HG03558 (cell line): ENCODE data around the gene TRMT2A.
"Not testable (repeated sequence)": the region's sequence is repeated elsewhere in the genome, so short reads cannot be mapped to it uniquely, and the experiment has no call there.

Experiments
- ATAC-seq: cut with Tn5 transposase; IDR thresholded peaks from one replicate; pipeline ENCODE4 v1.9.1; 2021; ENCODE audit warnings: moderate number of reproducible peaks; ENCODE audit not compliant: unreplicated experiment; ENCODE audit errors: extremely low read depth

Gene TRMT2A

GRCh38 chr22:20116951-20117632 lies at the start of gene TRMT2A:
TSS of gene TRMT2A (minus strand) at chr22:20117226. CDS start at chr22:20116906, 320 bp downstream.
- ATAC-seq = peak; percentile 52

- ATAC-seq = no peak
These were observed 49.7 kb upstream of the TRMT2A start for GRCh38 chr22:20166703-20167102.

GRCh38 chr22:20165913-20166312 lies 48.9 kb upstream of the TRMT2A start:
- no peak for ATAC-seq

GRCh38 chr22:20165421-20165820 lies 48.4 kb upstream of the TRMT2A start:
- no peak for ATAC-seq

- no peak for ATAC-seq
These were observed 47.8 kb upstream of the TRMT2A start for GRCh38 chr22:20164863-20165262.

- ATAC-seq = no peak
These were observed 43.0 kb upstream of the TRMT2A start for GRCh38 chr22:20160041-20160440.

GRCh38 chr22:20159531-20159930 lies 42.5 kb upstream of the TRMT2A start:
- not testable (repeated sequence) for ATAC-seq

- no peak for ATAC-seq
These were observed 42.0 kb upstream of the TRMT2A start for GRCh38 chr22:20159076-20159475.

- no peak for ATAC-seq
These were observed 41.5 kb upstream of the TRMT2A start for GRCh38 chr22:20158391-20159036.

GRCh38 chr22:20157430-20158183 lies 40.6 kb upstream of the TRMT2A start:
- ATAC-seq = no peak

- ATAC-seq = no peak
These were observed 39.8 kb upstream of the TRMT2A start for GRCh38 chr22:20156611-20157429.

GRCh38 chr22:20156042-20156389 lies 39.0 kb upstream of the TRMT2A start:
- ATAC-seq = no peak

GRCh38 chr22:20155330-20156041 lies 38.5 kb upstream of the TRMT2A start:
- ATAC-seq = no peak

- no peak for ATAC-seq
These were observed 37.7 kb upstream of the TRMT2A start for GRCh38 chr22:20154602-20155187.

GRCh38 chr22:20153945-20154344 lies 36.9 kb upstream of the TRMT2A start:
- ATAC-seq = no peak

GRCh38 chr22:20152464-20152890 lies 35.5 kb upstream of the TRMT2A start:
- ATAC-seq = no peak

GRCh38 chr22:20151276-20151588 lies 34.2 kb upstream of the TRMT2A start:
- ATAC-seq = no peak

GRCh38 chr22:20150381-20151275 lies 33.6 kb upstream of the TRMT2A start, which contains the start of gene CCDC188:
TSS of gene CCDC188 (minus strand) at chr22:20151055. CDS start at chr22:20150986, 69 bp downstream.
- no peak for ATAC-seq
